Colonic mucosa (tissue), 4 donors: ENCODE measurements around the gene AMIGO1. TPM values are rescaled to one million over a fixed set of nuclear protein-coding genes. Genes with fewer than 3 reads are reported as not detected.
A peak's percentile ranks its signal among the peaks of the same experiment; 100 is the strongest.

Experiments
- DNase-seq: peaks from one replicate; pipeline ENCODE4 v3.0.0-alpha.2; 2020
- H3K27ac ChIP-seq: fragments of 200-600 bp; one replicate; pipeline ENCODE4 v1.8.0; 2021
- H3K27me3 ChIP-seq: fragments of 200-600 bp; one replicate; pipeline ENCODE4 v1.8.0; 2021
- H3K36me3 ChIP-seq: fragments of 200-600 bp; one replicate; pipeline ENCODE4 v1.8.0; 2021
- H3K4me1 ChIP-seq: fragments of 200-600 bp; one replicate; pipeline ENCODE4 v1.8.0; 2021; ENCODE audit warnings: mild to moderate bottlenecking
- H3K4me3 ChIP-seq: fragments of 200-600 bp; one replicate; pipeline ENCODE4 v1.8.0; 2021
- H3K9ac ChIP-seq, 2 donors: one replicate each; pipeline ENCODE4 v1.7.0; 2013; ENCODE audit warnings: control low read depth in 2 of 2, low read depth in 2 of 2, low read length in 2 of 2
- H3K9me3 ChIP-seq: fragments of 200-600 bp; one replicate; pipeline ENCODE4 v1.8.0; 2021
- intact Hi-C: fragments of 100-400 bp; cut with DNase I; formaldehyde crosslinking; loops from one replicate; pipeline ENCODE4 v1.14.1; 2022
- total RNA-seq, 2 donors: library from RNA; stranded (reverse); fragmentation: NEBNext Ultra II Directional in 1 of 2; extraction: Animal tissue kit (Norgen Biotek cat#: 25700) in 1 of 2; gene quantifications; one replicate each; pipeline ENCODE4 v1.2.1, GENCODE V29; 2021
- TF ChIP-seq, protein P1 (sequence below): fragments of 200-600 bp; IDR thresholded peaks from one replicate; pipeline ENCODE4 v1.8.0; 2022; ENCODE audit warnings: antibody characterized with exemption, mild to moderate bottlenecking
- donor health status: healthy.
- donor health status: DM: no; HTN: no; CAD: no.
- donor health status: DM: no; HTN: no; CAD: no.

AMIGO1 gene
- total RNA-seq, 2 donors from 2014 or later: 2.5 to 3.9 TPM

DNA sequence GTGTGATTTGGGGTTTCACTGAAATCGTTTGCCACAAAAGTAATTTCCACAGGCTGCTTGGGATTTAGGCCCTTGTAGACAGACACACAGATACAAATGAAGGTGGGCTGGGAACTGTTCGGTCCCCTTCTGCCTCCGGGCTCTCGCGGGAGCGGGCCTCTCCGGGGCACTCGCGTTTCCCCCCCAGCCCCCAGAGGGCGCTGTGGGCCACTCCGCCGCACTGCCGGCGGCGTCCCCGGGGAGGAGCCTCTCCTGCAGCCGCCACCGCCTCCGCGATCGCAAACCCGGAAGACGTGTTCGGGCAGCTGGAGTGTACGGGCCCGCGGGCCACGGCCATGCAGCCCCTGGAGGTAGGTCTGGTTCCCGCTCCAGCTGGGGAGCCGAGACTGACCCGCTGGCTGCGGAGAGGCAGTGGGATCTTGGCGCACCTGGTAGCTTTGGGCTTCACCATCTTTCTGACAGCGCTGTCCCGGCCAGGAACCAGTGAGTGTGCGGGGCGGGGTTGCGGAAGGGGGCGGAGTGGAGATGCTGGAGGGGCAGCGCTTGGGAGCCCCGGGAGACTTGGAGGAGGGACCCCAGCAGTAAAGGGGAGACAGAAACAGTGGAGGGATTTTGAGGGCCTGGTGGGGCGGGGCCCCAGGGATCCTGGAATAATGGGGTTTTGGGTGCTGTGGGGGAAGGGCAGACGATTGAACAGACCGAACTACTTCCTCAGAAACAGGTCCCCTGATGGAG, 15.6 kb downstream of the AMIGO1 start, which contains the start of gene CYB561D1:
CYB561D1 (plus strand) TSS at position 290 of the 735 bp plus-strand sequence; CDS start at position 336, 46 bp downstream.
- peak within 1 kb of the TSS; percentile 62 for H3K4me3 ChIP-seq
- H3K36me3 ChIP-seq: peaks cover 5% of the 10 kb centered on the region
- H3K9ac ChIP-seq: peak within 1 kb of the TSS; percentile 72 to 73
- peaks cover 8% of the 10 kb centered on the region for H3K4me1 ChIP-seq
- TF ChIP-seq, protein P1, sequence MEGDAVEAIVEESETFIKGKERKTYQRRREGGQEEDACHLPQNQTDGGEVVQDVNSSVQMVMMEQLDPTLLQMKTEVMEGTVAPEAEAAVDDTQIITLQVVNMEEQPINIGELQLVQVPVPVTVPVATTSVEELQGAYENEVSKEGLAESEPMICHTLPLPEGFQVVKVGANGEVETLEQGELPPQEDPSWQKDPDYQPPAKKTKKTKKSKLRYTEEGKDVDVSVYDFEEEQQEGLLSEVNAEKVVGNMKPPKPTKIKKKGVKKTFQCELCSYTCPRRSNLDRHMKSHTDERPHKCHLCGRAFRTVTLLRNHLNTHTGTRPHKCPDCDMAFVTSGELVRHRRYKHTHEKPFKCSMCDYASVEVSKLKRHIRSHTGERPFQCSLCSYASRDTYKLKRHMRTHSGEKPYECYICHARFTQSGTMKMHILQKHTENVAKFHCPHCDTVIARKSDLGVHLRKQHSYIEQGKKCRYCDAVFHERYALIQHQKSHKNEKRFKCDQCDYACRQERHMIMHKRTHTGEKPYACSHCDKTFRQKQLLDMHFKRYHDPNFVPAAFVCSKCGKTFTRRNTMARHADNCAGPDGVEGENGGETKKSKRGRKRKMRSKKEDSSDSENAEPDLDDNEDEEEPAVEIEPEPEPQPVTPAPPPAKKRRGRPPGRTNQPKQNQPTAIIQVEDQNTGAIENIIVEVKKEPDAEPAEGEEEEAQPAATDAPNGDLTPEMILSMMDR: peak; percentile 90
- H3K9me3 ChIP-seq: no peaks in the 10 kb centered on the region
- intact Hi-C loops: no loop called here
- H3K27ac ChIP-seq: peak within 1 kb of the TSS; percentile 70
- H3K27me3 ChIP-seq: no peaks in the 10 kb centered on the region
- DNase-seq: peak; percentile 88

DNA sequence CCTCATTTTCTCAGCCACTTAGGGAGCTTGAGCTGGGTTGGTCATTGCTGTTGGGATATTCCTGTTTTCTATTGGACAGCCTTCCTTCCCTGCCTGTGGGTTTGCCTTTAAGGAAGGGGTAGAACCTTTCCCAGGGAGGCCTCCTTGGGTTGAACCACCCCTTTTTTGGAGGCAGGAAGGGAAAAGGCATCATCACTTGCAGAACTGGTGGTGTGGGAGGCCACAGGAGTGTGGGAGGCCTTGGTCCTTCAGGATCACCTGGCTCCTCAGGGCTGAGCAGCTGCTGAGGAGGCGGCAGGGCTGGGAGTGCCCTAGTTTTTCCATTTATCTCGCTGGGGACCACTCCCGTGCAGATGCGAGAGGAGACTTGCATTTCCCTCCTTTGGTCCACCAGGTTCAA, 16.3 kb downstream of the AMIGO1 start:
- TF ChIP-seq, protein P1: no peak
- Histone ChIP-seq H3K9ac (peak overlapping the region in 1 of 2 donors; percentile 73), H3K4me1 (peaks cover 5% of the 10 kb centered on the region), H3K9me3 (no peaks in the 10 kb centered on the region), H3K4me3 (no peak overlapping the region), H3K36me3 (peaks cover 5% of the 10 kb centered on the region), H3K27me3 (no peaks in the 10 kb centered on the region), H3K27ac (no peak overlapping the region)
- intact Hi-C loops: no loop called here
- DNase-seq: no peak

DNA sequence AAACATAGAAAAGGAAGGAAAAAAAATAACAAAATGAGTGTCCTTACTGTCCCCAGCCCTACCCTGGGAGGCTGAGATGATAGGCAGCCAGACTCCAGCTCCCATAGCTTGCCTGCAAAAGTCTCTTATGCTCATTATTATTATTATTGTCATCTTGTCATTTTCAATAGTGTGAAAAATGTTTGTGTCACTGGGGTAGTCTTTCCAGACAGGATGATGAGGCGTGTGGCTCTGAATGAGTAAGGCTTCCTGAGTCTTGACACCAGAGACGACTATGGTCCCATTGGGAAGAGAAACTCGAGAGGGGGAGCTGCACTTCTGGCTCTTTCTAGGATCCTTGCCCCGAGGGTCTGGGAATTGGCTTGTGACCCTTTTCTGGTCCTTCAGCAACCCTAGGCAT, 16.7 kb downstream of the AMIGO1 start:
- H3K36me3 ChIP-seq: peaks cover 5% of the 10 kb centered on the region
- no peak overlapping the region for H3K9ac ChIP-seq
- intact Hi-C loops: no loop called here
- no peaks in the 10 kb centered on the region for H3K9me3 ChIP-seq
- DNase-seq: no peak
- peaks cover 5% of the 10 kb centered on the region for H3K4me1 ChIP-seq
- H3K27me3 ChIP-seq: no peaks in the 10 kb centered on the region
- H3K4me3 ChIP-seq: no peak overlapping the region
- no peak overlapping the region for H3K27ac ChIP-seq
- TF ChIP-seq, protein P1: no peak

DNA sequence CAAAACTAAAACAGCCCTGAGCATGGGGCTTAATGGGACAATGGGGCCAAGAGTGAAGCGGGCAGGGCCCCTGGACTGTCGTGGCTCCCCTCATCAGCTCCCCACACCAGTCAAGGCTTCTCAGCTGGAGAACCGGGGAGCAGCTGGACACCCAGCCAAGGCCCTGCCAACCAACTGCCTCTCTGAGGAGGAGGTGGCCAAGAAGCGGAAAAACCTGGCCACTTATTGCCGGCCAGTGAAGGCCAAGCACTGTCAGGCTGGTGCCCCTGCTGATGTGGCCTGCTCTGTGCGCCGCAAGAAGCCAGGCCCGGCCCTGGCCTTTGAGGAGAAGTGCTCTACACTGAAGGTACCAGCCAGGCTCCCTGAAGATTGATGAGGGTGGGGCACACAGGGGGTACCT, 18.2 kb downstream of the AMIGO1 start:
- peaks cover 5% of the 10 kb centered on the region for H3K36me3 ChIP-seq
- intact Hi-C loops: loop anchor here (2.0 kb wide), 1 partner anchor 41 kb away; no protein-coding TSS in a partner anchor
- no peaks in the 10 kb centered on the region for H3K27me3 ChIP-seq
- no peak overlapping the region for H3K27ac ChIP-seq
- H3K9ac ChIP-seq: no peak overlapping the region
- TF ChIP-seq, protein P1: no peak
- no peaks in the 10 kb centered on the region for H3K9me3 ChIP-seq
- no peak for DNase-seq
- peaks cover 5% of the 10 kb centered on the region for H3K4me1 ChIP-seq
- H3K4me3 ChIP-seq: no peak overlapping the region

DNA sequence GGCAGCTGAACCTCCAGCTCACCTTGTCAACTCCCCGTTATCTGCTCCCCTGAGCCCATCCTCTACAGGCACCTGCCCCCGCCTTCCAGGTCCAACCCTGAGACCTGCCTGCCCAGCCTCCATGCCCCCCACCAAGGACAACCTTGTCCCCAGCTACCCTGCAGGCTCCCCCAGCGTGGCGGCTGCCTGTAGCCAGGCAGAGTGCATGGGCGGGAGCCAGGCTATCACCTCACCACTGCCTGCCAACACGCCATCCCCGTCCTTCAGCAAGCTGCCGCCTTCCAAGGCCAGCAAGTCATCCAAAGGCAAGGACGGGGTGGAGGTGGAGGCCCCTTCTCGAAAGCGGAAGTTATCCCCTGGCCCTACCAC, 18.6 kb downstream of the AMIGO1 start:
- Histone ChIP-seq H3K9me3 (no peaks in the 10 kb centered on the region), H3K9ac (no peak overlapping the region), H3K36me3 (peaks cover 3% of the 10 kb centered on the region), H3K27me3 (no peaks in the 10 kb centered on the region), H3K4me1 (peaks cover 5% of the 10 kb centered on the region), H3K27ac (no peak overlapping the region), H3K4me3 (no peak overlapping the region)
- DNase-seq: no peak
- intact Hi-C loops: loop anchor here (2.0 kb wide), 1 partner anchor 42 kb away; no protein-coding TSS in a partner anchor
- TF ChIP-seq, protein P1: no peak
